Neural cell (in vitro differentiated cells): ENCODE measurements around the gene SLIT3. TPM values are rescaled to one million over a fixed set of nuclear protein-coding genes. Genes with fewer than 3 reads are reported as not detected.

Experiments
- H2AFZ ChIP-seq: fragments of 200-600, 300-800 bp; sonication (generic), shearing (Covaris generic); 2 replicates; pipeline ENCODE4 v1.6.0; 2014; ENCODE audit warnings: low read depth, mild to moderate bottlenecking, antibody characterized with exemption, low read length, moderate library complexity
- H3F3A ChIP-seq: fragments of 200-600 bp; shearing (Covaris generic); 2 replicates; pipeline ENCODE4 v1.6.1; 2016; ENCODE audit warnings: mild to moderate bottlenecking, moderate library complexity, mixed read lengths, antibody characterized with exemption, low read length; ENCODE audit not compliant: insufficient read depth, poor library complexity, severe bottlenecking
- H3K27ac ChIP-seq: fragments of 200-600, 300-800 bp; sonication (generic), shearing (Covaris generic); 2 replicates; pipeline ENCODE4 v1.5.1; 2014; ENCODE audit warnings: mild to moderate bottlenecking, low read length, moderate library complexity
- H3K27me3 ChIP-seq: fragments of 300-800, 200-600 bp; sonication (generic), shearing (Covaris generic); 2 replicates; pipeline ENCODE4 v1.6.0; 2014; ENCODE audit warnings: mild to moderate bottlenecking, low read depth, low read length, moderate library complexity; ENCODE audit not compliant: insufficient read depth
- H3K36me3 ChIP-seq: fragments of 300-800, 200-600 bp; sonication (generic), shearing (Covaris generic); 2 replicates; pipeline ENCODE4 v1.5.1; 2014; ENCODE audit warnings: mild to moderate bottlenecking, antibody characterized with exemption, low read length, moderate library complexity; ENCODE audit not compliant: insufficient read depth
- H3K4me2 ChIP-seq: fragments of 300-800, 200-600 bp; sonication (generic), shearing (Covaris generic); 2 replicates; pipeline ENCODE4 v1.6.0; 2014; ENCODE audit warnings: mild to moderate bottlenecking, low read length
- H3K4me3 ChIP-seq: fragments of 300-800, 200-600 bp; sonication (generic), shearing (Covaris generic); 2 replicates; pipeline ENCODE4 v1.5.1; 2014; ENCODE audit warnings: mild to moderate bottlenecking, low read length, moderate library complexity
- H3K79me2 ChIP-seq: fragments of 200-600 bp; shearing (Covaris generic); replicated peaks from 2 replicates; pipeline ENCODE4 v1.6.0; 2014; ENCODE audit warnings: mild to moderate bottlenecking, low read length, moderate library complexity; ENCODE audit not compliant: insufficient read depth
- H3K9ac ChIP-seq: fragments of 300-800, 200-600 bp; sonication (generic), shearing (Covaris generic); 2 replicates; pipeline ENCODE4 v1.6.1; 2016; ENCODE audit warnings: mild to moderate bottlenecking, low read length, mixed read lengths
- H3K9me2 ChIP-seq: fragments of 200-600 bp; shearing (Covaris generic); 2 replicates; pipeline ENCODE4 v1.6.1; 2016; ENCODE audit warnings: mild to moderate bottlenecking, low read length, mixed read lengths; ENCODE audit not compliant: insufficient read depth
- H3K9me3 ChIP-seq: fragments of 200-600, 300-800 bp; sonication (generic), shearing (Covaris generic); 2 replicates; pipeline ENCODE4 v1.6.1; 2016; ENCODE audit warnings: mild to moderate bottlenecking, mixed run types, low read length, moderate library complexity, mixed read lengths
- H4K20me1 ChIP-seq: fragments of 200-600 bp; shearing (Covaris generic); 2 replicates; pipeline ENCODE4 v1.6.1; 2016; ENCODE audit warnings: mild to moderate bottlenecking, mixed run types; ENCODE audit not compliant: insufficient read depth
- CTCF ChIP-seq: fragments of 450-650 bp; IDR thresholded peaks from 2 replicates; pipeline ENCODE4 v1.5.1; 2014; ENCODE audit warnings: antibody characterized with exemption, mild to moderate bottlenecking, moderate library complexity; ENCODE audit not compliant: poor library complexity, severe bottlenecking
- EP300 ChIP-seq: fragments of 450-650 bp; conservative IDR thresholded peaks from 2 replicates; pipeline ENCODE4 v1.6.1; 2014; ENCODE audit warnings: antibody characterized with exemption, mild to moderate bottlenecking, moderate library complexity; ENCODE audit not compliant: poor library complexity, severe bottlenecking
- EZH2 ChIP-seq: fragments of 200-600, 300-800 bp; shearing (Covaris generic), sonication (generic); IDR thresholded peaks from 2 replicates; pipeline ENCODE4 v1.6.1; 2014; ENCODE audit warnings: antibody characterized with exemption, low read length, borderline replicate concordance, mild to moderate bottlenecking; ENCODE audit not compliant: insufficient read depth, poor library complexity, severe bottlenecking
- MXI1 ChIP-seq: fragments of 450-650 bp; conservative IDR thresholded peaks from 2 replicates; pipeline ENCODE4 v1.6.1; 2014; ENCODE audit warnings: antibody characterized with exemption, mild to moderate bottlenecking; ENCODE audit not compliant: poor library complexity, severe bottlenecking
- POLR2AphosphoS5 ChIP-seq: IDR thresholded peaks from 2 replicates; pipeline ENCODE4 v1.6.1; 2012
- RAD21 ChIP-seq: fragments of 450-650 bp; conservative IDR thresholded peaks from 2 replicates; pipeline ENCODE4 v1.6.1; 2014; ENCODE audit warnings: antibody characterized with exemption, mild to moderate bottlenecking, moderate library complexity
- SMC3 ChIP-seq: fragments of 450-650 bp; conservative IDR thresholded peaks from 2 replicates; pipeline ENCODE4 v1.6.1; 2014; ENCODE audit warnings: antibody characterized with exemption, mild to moderate bottlenecking, moderate library complexity; ENCODE audit not compliant: poor library complexity
- TAF1 ChIP-seq: IDR thresholded peaks from 2 replicates; pipeline ENCODE4 v1.6.1; 2012; ENCODE audit warnings: low read depth
- polyA plus RNA-seq: library from polyadenylated mRNA; depleted of rRNA; stranded (reverse); fragments of >200 nt; gene quantifications from 2 replicates; pipeline ENCODE4 v1.2.3, GENCODE V29; 2014
- TF ChIP-seq, protein P1 (sequence below): IDR thresholded peaks from 2 replicates; pipeline ENCODE4 v1.6.1; 2012; ENCODE audit warnings: borderline replicate concordance

The SLIT3 gene
- polyA plus RNA-seq, 1 donor from 2014 or later, result 1.2 TPM

DNA sequence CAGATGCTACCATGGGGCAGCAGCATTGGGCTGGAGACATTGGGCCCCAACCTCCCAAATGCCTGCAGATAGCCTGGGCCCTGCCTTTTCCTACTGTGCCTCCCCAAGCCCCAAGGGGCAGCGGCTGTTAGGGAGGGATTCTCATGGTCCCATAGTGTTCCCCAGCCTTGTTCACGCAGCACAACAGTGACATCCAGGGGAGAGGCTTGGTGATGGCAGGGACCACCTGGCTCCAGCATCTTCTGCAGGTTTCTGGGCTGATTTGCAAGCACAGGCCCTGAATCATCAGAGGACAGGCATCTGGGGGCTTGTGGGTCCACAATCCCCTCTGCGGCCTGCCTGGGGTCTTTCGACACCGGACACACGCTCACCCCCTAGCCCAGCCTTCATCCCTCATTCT lies 354.6 kb downstream of the SLIT3 start:
- Histone ChIP-seq H3F3A (peaks cover 2% of the 10 kb centered on the region), H3K4me2 (no peak overlapping the region), H4K20me1 (no peaks in the 10 kb centered on the region), H3K9ac (no peak overlapping the region), H3K27me3 (peaks cover 45% of the 10 kb centered on the region), H3K36me3 (no peaks in the 10 kb centered on the region), H2AFZ (no peak overlapping the region), H3K27ac (no peak overlapping the region), H3K4me3 (no peak overlapping the region), H3K79me2 (no peaks in the 10 kb centered on the region), H3K9me2 (no peaks in the 10 kb centered on the region), H3K9me3 (no peaks in the 10 kb centered on the region)
- TF ChIP-seq POLR2AphosphoS5 (no peak), CTCF (peak; percentile 78), SMC3 (peak; percentile 90), RAD21 (peak; percentile 88)

- H2AFZ ChIP-seq, result no peak overlapping the region
- no peaks in the 10 kb centered on the region for H3K36me3 ChIP-seq
- no peaks in the 10 kb centered on the region for H3K9me2 ChIP-seq
- no peaks in the 10 kb centered on the region for H4K20me1 ChIP-seq
- no peak overlapping the region for H3K4me2 ChIP-seq
- TF ChIP-seq SMC3 (no peak), RAD21 (no peak), EP300 (no peak), CTCF (no peak), MXI1 (no peak), POLR2AphosphoS5 (no peak), TAF1 (no peak), EZH2 (no peak)
- TF ChIP-seq, protein P1, sequence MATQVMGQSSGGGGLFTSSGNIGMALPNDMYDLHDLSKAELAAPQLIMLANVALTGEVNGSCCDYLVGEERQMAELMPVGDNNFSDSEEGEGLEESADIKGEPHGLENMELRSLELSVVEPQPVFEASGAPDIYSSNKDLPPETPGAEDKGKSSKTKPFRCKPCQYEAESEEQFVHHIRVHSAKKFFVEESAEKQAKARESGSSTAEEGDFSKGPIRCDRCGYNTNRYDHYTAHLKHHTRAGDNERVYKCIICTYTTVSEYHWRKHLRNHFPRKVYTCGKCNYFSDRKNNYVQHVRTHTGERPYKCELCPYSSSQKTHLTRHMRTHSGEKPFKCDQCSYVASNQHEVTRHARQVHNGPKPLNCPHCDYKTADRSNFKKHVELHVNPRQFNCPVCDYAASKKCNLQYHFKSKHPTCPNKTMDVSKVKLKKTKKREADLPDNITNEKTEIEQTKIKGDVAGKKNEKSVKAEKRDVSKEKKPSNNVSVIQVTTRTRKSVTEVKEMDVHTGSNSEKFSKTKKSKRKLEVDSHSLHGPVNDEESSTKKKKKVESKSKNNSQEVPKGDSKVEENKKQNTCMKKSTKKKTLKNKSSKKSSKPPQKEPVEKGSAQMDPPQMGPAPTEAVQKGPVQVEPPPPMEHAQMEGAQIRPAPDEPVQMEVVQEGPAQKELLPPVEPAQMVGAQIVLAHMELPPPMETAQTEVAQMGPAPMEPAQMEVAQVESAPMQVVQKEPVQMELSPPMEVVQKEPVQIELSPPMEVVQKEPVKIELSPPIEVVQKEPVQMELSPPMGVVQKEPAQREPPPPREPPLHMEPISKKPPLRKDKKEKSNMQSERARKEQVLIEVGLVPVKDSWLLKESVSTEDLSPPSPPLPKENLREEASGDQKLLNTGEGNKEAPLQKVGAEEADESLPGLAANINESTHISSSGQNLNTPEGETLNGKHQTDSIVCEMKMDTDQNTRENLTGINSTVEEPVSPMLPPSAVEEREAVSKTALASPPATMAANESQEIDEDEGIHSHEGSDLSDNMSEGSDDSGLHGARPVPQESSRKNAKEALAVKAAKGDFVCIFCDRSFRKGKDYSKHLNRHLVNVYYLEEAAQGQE, result no peak
- no peaks in the 10 kb centered on the region for H3K9me3 ChIP-seq
- no peaks in the 10 kb centered on the region for H3K79me2 ChIP-seq
- H3K27me3 ChIP-seq, result peaks cover 45% of the 10 kb centered on the region
- H3K27ac ChIP-seq, result no peak overlapping the region
- no peak overlapping the region for H3K4me3 ChIP-seq
- H3F3A ChIP-seq, result peaks cover 2% of the 10 kb centered on the region
- H3K9ac ChIP-seq, result no peak overlapping the region
Observed at GRCh38 chr5:168944004-168944403, 356.9 kb downstream of the SLIT3 start.
